ENCODE results near the gene CENPE. TPM values are rescaled to one million over a fixed set of nuclear protein-coding genes. Genes with fewer than 3 reads are reported as not detected.

CENPE gene
- total and polyA plus RNA-seq, 2 of the 4 experiments (the other 2 are of a cell fraction), result 3.7 to 14.5 TPM

DNA sequence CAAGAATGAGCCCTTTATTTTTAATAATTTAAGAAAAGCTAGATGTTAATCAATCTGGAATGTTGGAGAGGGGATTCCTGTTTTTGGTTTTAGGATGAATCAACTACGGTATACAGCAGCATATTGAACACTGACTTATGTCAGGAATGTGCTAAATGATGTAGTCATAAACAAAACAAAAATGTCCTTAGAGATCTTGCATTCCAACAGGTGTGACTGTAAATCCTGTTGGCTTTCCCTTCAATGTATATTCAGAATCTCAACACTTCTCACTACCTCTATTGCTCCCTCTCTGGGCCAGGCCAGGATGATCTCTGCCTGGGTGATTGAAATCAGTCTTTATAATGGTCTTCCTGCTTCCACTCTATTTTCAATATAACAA, 60.7 kb downstream of the CENPE start:
- ChIA-PET POLR2A (ENCODE audit: unreplicated experiment) (no interaction called here), CTCF (no interaction called here)
- Histone ChIP-seq H3K9me3 (ENCODE audit: control insufficient read depth, insufficient read depth, low read length) (no peaks in the 10 kb centered on the region), H2BK120ac (ENCODE audit: low read depth, low read length) (no peak overlapping the region), H3K4me3 (ENCODE audit: insufficient read depth, low read depth, low read length) (no peak overlapping the region), H3K36me3 (ENCODE audit: control insufficient read depth, insufficient read depth, low read length) (0 out of 2 replicates have a peak, but pooled peaks cover 2% of the 10 kb centered on the region), H3K23ac (ENCODE audit: low read depth, low read length) (no peak overlapping the region), H2AFZ (replicated peaks; ENCODE audit: low read length, poor library complexity) (no peak overlapping the region), H3K79me1 (ENCODE audit: low read depth in 1 of 2, low read length in 2 of 2) (no peaks in the 10 kb centered on the region), H3K56ac (ENCODE audit: extremely low read depth, insufficient read depth, low read length) (no peak overlapping the region), H3K9ac (ENCODE audit: low read depth, low read length) (no peak overlapping the region), H3K4me2 (ENCODE audit: low read depth, low read length) (no peak overlapping the region), H4K8ac (ENCODE audit: low read depth in 2 of 2, low read length in 2 of 2) (no peak overlapping the region), H3K18ac (ENCODE audit: low read depth, low read length) (no peak overlapping the region), H3K14ac (replicated peaks; ENCODE audit: low read depth, low read length) (no peak overlapping the region), H3K27ac (ENCODE audit: insufficient read depth, low read length) (no peak overlapping the region), H3K9me1 (ENCODE audit: insufficient read depth, low read length) (0 out of 2 replicates have a peak, but pooled peaks cover 2% of the 10 kb centered on the region), H3K27me3 (ENCODE audit: control insufficient read depth, insufficient read depth, low read length) (no peaks in the 10 kb centered on the region), H2AK5ac (ENCODE audit: low read depth, low read length) (no peak overlapping the region), H2BK15ac (ENCODE audit: low read depth, low read length) (no peak overlapping the region), H3K4me1 (ENCODE audit: control insufficient read depth, insufficient read depth, low read length) (no peaks in the 10 kb centered on the region; the same call in 1 of the 2 replicates), H2BK5ac (ENCODE audit: low read depth, low read length, poor library complexity, severe bottlenecking) (no peak overlapping the region), H4K5ac (ENCODE audit: low read depth, low read length) (no peak overlapping the region), H2AK9ac (replicated peaks; ENCODE audit: low read depth, low read length, poor library complexity) (no peak overlapping the region), H4K91ac (ENCODE audit: insufficient read depth, low read depth, low read length) (no peak overlapping the region), H2BK20ac (ENCODE audit: low read depth, low read length) (no peak overlapping the region), H3K4ac (ENCODE audit: low read depth, low read length) (no peak overlapping the region), H4K20me1 (ENCODE audit: insufficient read depth, low read length) (no peaks in the 10 kb centered on the region)
- intact Hi-C loops (cut with micrococcal nuclease) (no loop called here), dilution Hi-C loops (cut with HindIII; ENCODE audit: low sequenced_read_pairs, unreplicated experiment) (no loop called here), in situ Hi-C loops (cut with MboI; ENCODE audit: low sequenced_read_pairs) (no loop called here)
- WGBS, 2 experiments (ENCODE audit: extremely low coverage in 2 of 2, insufficient read length in 1 of 2), result no CpG with 5 or more reads among the region's 1 CpG
- ATAC-seq (ENCODE audit: low read depth) (peak; percentile 62), DNase-seq (peak; percentile 32)
- BruUV-seq (replicated peaks), result no TSS peak
- TF ChIP-seq, protein P1, sequence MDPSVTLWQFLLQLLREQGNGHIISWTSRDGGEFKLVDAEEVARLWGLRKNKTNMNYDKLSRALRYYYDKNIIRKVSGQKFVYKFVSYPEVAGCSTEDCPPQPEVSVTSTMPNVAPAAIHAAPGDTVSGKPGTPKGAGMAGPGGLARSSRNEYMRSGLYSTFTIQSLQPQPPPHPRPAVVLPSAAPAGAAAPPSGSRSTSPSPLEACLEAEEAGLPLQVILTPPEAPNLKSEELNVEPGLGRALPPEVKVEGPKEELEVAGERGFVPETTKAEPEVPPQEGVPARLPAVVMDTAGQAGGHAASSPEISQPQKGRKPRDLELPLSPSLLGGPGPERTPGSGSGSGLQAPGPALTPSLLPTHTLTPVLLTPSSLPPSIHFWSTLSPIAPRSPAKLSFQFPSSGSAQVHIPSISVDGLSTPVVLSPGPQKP (IDR thresholded peaks at IDR 0.05; ENCODE audit: borderline replicate concordance, low read depth, low read length), result no peak
- TF ChIP-seq SMC3 (IDR thresholded peaks at IDR 0.05; ENCODE audit: low read depth, low read length), result no peak
